ENCODE measurements around the gene RBM41. TPM values are rescaled to one million over a fixed set of nuclear protein-coding genes. Genes with fewer than 3 reads are reported as not detected.
A peak's percentile ranks its signal among the peaks of the same experiment; 100 is the strongest.

The RBM41 gene
- total RNA-seq, 1 experiment from 2014 or later: 12.8 TPM

DNA sequence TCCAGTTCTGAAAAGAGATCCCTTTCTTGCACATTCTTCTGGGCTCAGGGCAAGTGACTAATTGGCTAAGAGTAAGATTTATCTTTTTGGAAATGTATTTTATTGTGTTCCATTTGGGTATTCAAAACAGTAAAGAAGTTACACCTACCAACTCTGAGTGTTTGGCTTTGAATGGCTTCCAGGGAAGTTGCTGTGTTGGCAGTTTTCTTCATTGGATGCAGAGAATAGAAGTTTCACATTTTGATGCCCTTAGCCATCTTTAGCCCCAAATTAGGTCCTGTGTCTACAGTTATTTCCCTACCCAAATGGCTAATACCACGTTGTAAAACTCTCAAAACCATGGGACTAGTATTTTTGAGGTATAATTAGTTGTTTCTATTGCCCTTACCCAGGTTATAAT is 88.9 kb downstream of the RBM41 start:
- H3K9me3 ChIP-seq (ENCODE audit: low read length): no peaks in the 10 kb centered on the region
- H3K79me2 ChIP-seq (ENCODE audit: low read length): no peaks in the 10 kb centered on the region
- no peaks in the 10 kb centered on the region for H3K4me1 ChIP-seq (ENCODE audit: insufficient read depth, low read length)
- intact Hi-C loops (cut with micrococcal nuclease): loop anchor here (5.0 to 10.0 kb wide), 2 partner anchors 265 to 748 kb away; partner anchors contain the start of genes NCBP2L and TSC22D3
- ATAC-seq (no peak), DNase-seq (no peak)
- no peaks in the 10 kb centered on the region for H3K36me3 ChIP-seq (ENCODE audit: low read depth, low read length)
- H3K9me2 ChIP-seq (replicated peaks; ENCODE audit: low read length): no peaks in the 10 kb centered on the region
- no peak overlapping the region for H2AFZ ChIP-seq (ENCODE audit: low read length)
- TF ChIP-seq EZH2 (IDR thresholded peaks at IDR 0.05; ENCODE audit: low read length, unreplicated experiment) (no peak), EZH2phosphoT487 (IDR thresholded peaks at IDR 0.05; ENCODE audit: borderline replicate concordance, low read length) (no peak)
- TF ChIP-seq, protein P1, sequence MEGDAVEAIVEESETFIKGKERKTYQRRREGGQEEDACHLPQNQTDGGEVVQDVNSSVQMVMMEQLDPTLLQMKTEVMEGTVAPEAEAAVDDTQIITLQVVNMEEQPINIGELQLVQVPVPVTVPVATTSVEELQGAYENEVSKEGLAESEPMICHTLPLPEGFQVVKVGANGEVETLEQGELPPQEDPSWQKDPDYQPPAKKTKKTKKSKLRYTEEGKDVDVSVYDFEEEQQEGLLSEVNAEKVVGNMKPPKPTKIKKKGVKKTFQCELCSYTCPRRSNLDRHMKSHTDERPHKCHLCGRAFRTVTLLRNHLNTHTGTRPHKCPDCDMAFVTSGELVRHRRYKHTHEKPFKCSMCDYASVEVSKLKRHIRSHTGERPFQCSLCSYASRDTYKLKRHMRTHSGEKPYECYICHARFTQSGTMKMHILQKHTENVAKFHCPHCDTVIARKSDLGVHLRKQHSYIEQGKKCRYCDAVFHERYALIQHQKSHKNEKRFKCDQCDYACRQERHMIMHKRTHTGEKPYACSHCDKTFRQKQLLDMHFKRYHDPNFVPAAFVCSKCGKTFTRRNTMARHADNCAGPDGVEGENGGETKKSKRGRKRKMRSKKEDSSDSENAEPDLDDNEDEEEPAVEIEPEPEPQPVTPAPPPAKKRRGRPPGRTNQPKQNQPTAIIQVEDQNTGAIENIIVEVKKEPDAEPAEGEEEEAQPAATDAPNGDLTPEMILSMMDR (conservative IDR thresholded peaks at IDR 0.05; ENCODE audit: low read depth, low read length): no peak
- no peaks in the 10 kb centered on the region for H4K20me1 ChIP-seq (ENCODE audit: low read length)
- ChIA-PET CTCF (interaction anchor here (0.6 kb wide), 1 partner anchor 509 kb away, joined by 12 read pairs; no protein-coding TSS in a partner anchor), POLR2A (ENCODE audit: unreplicated experiment) (no interaction called here)
- no TSS peak for BruUV-seq (replicated peaks)
- H3K27ac ChIP-seq (ENCODE audit: low read length): no peak overlapping the region
- no peak overlapping the region for H3K9ac ChIP-seq (ENCODE audit: low read length)
- H3F3A ChIP-seq (ENCODE audit: low read length, unreplicated experiment): no peaks in the 10 kb centered on the region
- H3K4me2 ChIP-seq (ENCODE audit: low read length): no peak overlapping the region
- no peaks in the 10 kb centered on the region for H3K27me3 ChIP-seq (ENCODE audit: low read length)
- no peak overlapping the region for H3K4me3 ChIP-seq (ENCODE audit: low read length)

DNA sequence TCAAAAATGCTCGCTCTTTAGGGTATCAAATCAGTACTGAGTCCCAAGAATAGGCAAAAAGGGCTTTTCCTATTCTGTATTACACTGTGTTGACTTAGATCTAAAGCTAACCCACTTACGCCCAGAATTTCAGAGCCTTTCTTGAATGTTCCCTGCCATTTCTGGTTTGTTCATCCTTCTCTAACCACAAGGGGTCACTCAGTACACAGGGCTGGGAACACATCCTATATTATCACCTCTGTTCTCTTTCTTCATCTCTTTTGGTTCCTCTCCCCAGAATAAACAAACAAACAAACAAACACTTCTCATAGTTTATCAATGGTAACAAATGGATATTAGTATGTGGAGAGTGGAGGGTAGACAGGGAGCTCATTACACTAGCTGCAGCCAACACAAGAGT is 93.1 kb downstream of the RBM41 start:
- Histone ChIP-seq H3K4me3 (ENCODE audit: low read length) (no peak overlapping the region), H3K27me3 (ENCODE audit: low read length) (no peaks in the 10 kb centered on the region), H4K20me1 (ENCODE audit: low read length) (no peaks in the 10 kb centered on the region), H3K36me3 (ENCODE audit: low read depth, low read length) (no peaks in the 10 kb centered on the region), H3F3A (ENCODE audit: low read length, unreplicated experiment) (no peaks in the 10 kb centered on the region), H3K4me1 (ENCODE audit: insufficient read depth, low read length) (no peaks in the 10 kb centered on the region), H3K9ac (ENCODE audit: low read length) (no peak overlapping the region), H3K79me2 (ENCODE audit: low read length) (no peaks in the 10 kb centered on the region), H3K9me2 (replicated peaks; ENCODE audit: low read length) (no peaks in the 10 kb centered on the region), H3K9me3 (ENCODE audit: low read length) (no peaks in the 10 kb centered on the region), H3K27ac (ENCODE audit: low read length) (no peak overlapping the region), H3K4me2 (ENCODE audit: low read length) (no peak overlapping the region), H2AFZ (ENCODE audit: low read length) (no peak overlapping the region)
- TF ChIP-seq EZH2phosphoT487 (IDR thresholded peaks at IDR 0.05; ENCODE audit: borderline replicate concordance, low read length): no peak
- TF ChIP-seq, protein P1 (conservative IDR thresholded peaks at IDR 0.05; ENCODE audit: low read depth, low read length): peak; percentile 81
- no peak for TF ChIP-seq EZH2 (IDR thresholded peaks at IDR 0.05; ENCODE audit: low read length, unreplicated experiment)
- ATAC-seq: peak; percentile 69
- ChIA-PET CTCF (interaction anchor here (0.6 kb wide), 1 partner anchor 26 kb away, joined by 4 read pairs; no protein-coding TSS in a partner anchor), POLR2A (ENCODE audit: unreplicated experiment) (no interaction called here)
- no TSS peak for BruUV-seq (replicated peaks)
- intact Hi-C loops (cut with micrococcal nuclease): loop anchor here (5.0 to 10.0 kb wide), 2 partner anchors 269 to 752 kb away; partner anchors contain the start of genes NCBP2L and TSC22D3
- peak; percentile 56 for DNase-seq

DNA sequence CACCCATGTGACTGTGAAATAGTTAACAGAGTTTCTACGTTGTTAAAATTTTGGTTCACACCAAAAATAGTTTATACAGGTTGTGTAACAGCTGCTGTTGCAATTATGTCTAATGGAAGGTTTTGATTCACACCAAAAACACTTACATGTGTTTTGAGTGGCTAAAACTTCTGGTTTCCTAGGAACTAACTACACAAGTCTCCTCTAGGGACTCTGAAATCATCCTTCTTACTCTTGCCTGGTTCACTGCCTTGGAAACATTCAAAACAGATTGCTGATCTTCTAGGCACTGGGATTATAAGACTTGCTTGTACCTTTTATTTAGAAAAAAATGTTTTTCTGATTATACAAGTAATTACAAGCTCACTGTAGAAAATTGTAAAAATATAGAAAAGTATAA is 103.7 kb downstream of the RBM41 start:
- no peak overlapping the region for H2AFZ ChIP-seq (ENCODE audit: low read length)
- H3K4me1 ChIP-seq (ENCODE audit: insufficient read depth, low read length): no peaks in the 10 kb centered on the region
- H3K4me2 ChIP-seq (ENCODE audit: low read length): no peak overlapping the region
- no peaks in the 10 kb centered on the region for H4K20me1 ChIP-seq (ENCODE audit: low read length)
- no peaks in the 10 kb centered on the region for H3K27me3 ChIP-seq (ENCODE audit: low read length)
- H3K4me3 ChIP-seq (ENCODE audit: low read length): no peak overlapping the region
- H3K9me2 ChIP-seq (replicated peaks; ENCODE audit: low read length): no peaks in the 10 kb centered on the region
- H3K9ac ChIP-seq (ENCODE audit: low read length): no peak overlapping the region
- no peak for TF ChIP-seq EZH2phosphoT487 (IDR thresholded peaks at IDR 0.05; ENCODE audit: borderline replicate concordance, low read length)
- H3K79me2 ChIP-seq (ENCODE audit: low read length): no peaks in the 10 kb centered on the region
- no peaks in the 10 kb centered on the region for H3F3A ChIP-seq (ENCODE audit: low read length, unreplicated experiment)
- DNase-seq: no peak
- no peak overlapping the region for H3K27ac ChIP-seq (ENCODE audit: low read length)
- no peaks in the 10 kb centered on the region for H3K36me3 ChIP-seq (ENCODE audit: low read depth, low read length)
- no peaks in the 10 kb centered on the region for H3K9me3 ChIP-seq (ENCODE audit: low read length)
- BruUV-seq (replicated peaks): no TSS peak
- POLR2A ChIA-PET (ENCODE audit: unreplicated experiment): no interaction called here
- CTCF ChIA-PET: no interaction called here
- intact Hi-C loops (cut with micrococcal nuclease): no loop called here
- ATAC-seq: no peak

Other genes starting within 250 kb of the RBM41 start
- gene RIPPLY1, start 215.5 kb downstream of the RBM41 start, total RNA-seq (2014; rRNA removed): not detected in 2 replicates
- not detected in 2 replicates for gene CLDN2, start 198.4 kb downstream of the RBM41 start, total RNA-seq (2014; rRNA removed)
- gene MORC4, start 118.6 kb downstream of the RBM41 start, total RNA-seq (2014; rRNA removed): 24.8 and 25.7 TPM in 2 replicates
- gene NUP62CL, start 87.6 kb upstream of the RBM41 start, total RNA-seq (2014; rRNA removed): 4.8 and 9.9 TPM in 2 replicates
- not detected in 2 replicates for gene DNAAF6, start 87.8 kb upstream of the RBM41 start, total RNA-seq (2014; rRNA removed)